Measurements from ENCODE around the gene SLC29A4.
"Not testable (repeated sequence)": the region's sequence is repeated elsewhere in the genome, so short reads cannot be mapped to it uniquely, and the experiment has no call there.

The SLC29A4 gene

GRCh38 chr7:5296611-5297226 lies 14.0 kb downstream of the SLC29A4 start:
- Mint-ChIP-seq H3K27me3 (peaks cover 37% of the 10 kb centered on the region), H3K4me3 (peak overlapping the region; percentile 79), H3K9me3 (peaks cover 2% of the 10 kb centered on the region), H3K4me1 (peaks cover 14% of the 10 kb centered on the region), H3K36me3 (peaks cover 2% of the 10 kb centered on the region), H3K27ac (no peak overlapping the region)
- ATAC-seq (ENCODE audit: low read depth) (peak; percentile 78), DNase-seq (ENCODE audit: low spot score in 2 of 2) (peak; percentile 31 to 49)

GRCh38 chr7:5300366-5300765 lies 17.6 kb downstream of the SLC29A4 start:
- peaks cover 28% of the 10 kb centered on the region for H3K27me3 Mint-ChIP-seq
- H3K36me3 Mint-ChIP-seq: peaks cover 2% of the 10 kb centered on the region
- no peak for DNase-seq (ENCODE audit: low spot score in 2 of 2)
- no peak overlapping the region for H3K4me3 Mint-ChIP-seq
- H3K4me1 Mint-ChIP-seq: peaks cover 14% of the 10 kb centered on the region
- H3K27ac Mint-ChIP-seq: no peak overlapping the region
- no peaks in the 10 kb centered on the region for H3K9me3 Mint-ChIP-seq
- no peak for ATAC-seq (ENCODE audit: low read depth)

GRCh38 chr7:5302577-5302976 lies 19.8 kb downstream of the SLC29A4 start:
- DNase-seq (ENCODE audit: low spot score in 2 of 2): no peak
- peaks cover 17% of the 10 kb centered on the region for H3K27me3 Mint-ChIP-seq
- no peaks in the 10 kb centered on the region for H3K9me3 Mint-ChIP-seq
- H3K27ac Mint-ChIP-seq: no peak overlapping the region
- no peak overlapping the region for H3K4me3 Mint-ChIP-seq
- peaks cover 4% of the 10 kb centered on the region for H3K4me1 Mint-ChIP-seq
- no peak for ATAC-seq (ENCODE audit: low read depth)
- peaks cover 3% of the 10 kb centered on the region for H3K36me3 Mint-ChIP-seq

- Mint-ChIP-seq H3K9me3 (no peaks in the 10 kb centered on the region), H3K4me1 (peaks cover 4% of the 10 kb centered on the region), H3K27me3 (peaks cover 15% of the 10 kb centered on the region), H3K4me3 (no peak overlapping the region), H3K36me3 (peaks cover 6% of the 10 kb centered on the region), H3K27ac (no peak overlapping the region)
- no peak for ATAC-seq (ENCODE audit: low read depth)
- no peak for DNase-seq (ENCODE audit: low spot score in 2 of 2)
Observed at GRCh38 chr7:5303061-5303460, 20.3 kb downstream of the SLC29A4 start.

GRCh38 chr7:5303591-5304505 lies 21.1 kb downstream of the SLC29A4 start:
- DNase-seq (ENCODE audit: low spot score in 2 of 2) (no peak), ATAC-seq (ENCODE audit: low read depth) (no peak)
- no peaks in the 10 kb centered on the region for H3K9me3 Mint-ChIP-seq
- no peak overlapping the region for H3K4me3 Mint-ChIP-seq
- H3K4me1 Mint-ChIP-seq: peaks cover 3% of the 10 kb centered on the region
- H3K27ac Mint-ChIP-seq: no peak overlapping the region
- H3K36me3 Mint-ChIP-seq: peaks cover 11% of the 10 kb centered on the region
- peaks cover 10% of the 10 kb centered on the region for H3K27me3 Mint-ChIP-seq

GRCh38 chr7:5305050-5305449 lies 22.3 kb downstream of the SLC29A4 start:
- H3K4me3 Mint-ChIP-seq; H3K27ac Mint-ChIP-seq; H3K27me3 Mint-ChIP-seq; H3K4me1 Mint-ChIP-seq; DNase-seq (ENCODE audit: low spot score in 2 of 2); H3K9me3 Mint-ChIP-seq; ATAC-seq (ENCODE audit: low read depth): not testable (repeated sequence)
- H3K36me3 Mint-ChIP-seq: peaks cover 11% of the 10 kb centered on the region

- H3K27ac Mint-ChIP-seq; H3K27me3 Mint-ChIP-seq; H3K9me3 Mint-ChIP-seq; DNase-seq (ENCODE audit: low spot score in 2 of 2); ATAC-seq (ENCODE audit: low read depth); H3K4me1 Mint-ChIP-seq; H3K4me3 Mint-ChIP-seq: not testable (repeated sequence)
- H3K36me3 Mint-ChIP-seq: peaks cover 24% of the 10 kb centered on the region
Observed at GRCh38 chr7:5307221-5308142, 24.7 kb downstream of the SLC29A4 start.

GRCh38 chr7:5309146-5309545 lies 26.4 kb downstream of the SLC29A4 start:
- no peak overlapping the region for H3K27ac Mint-ChIP-seq
- no peak for ATAC-seq (ENCODE audit: low read depth)
- H3K4me1 Mint-ChIP-seq: peaks cover 3% of the 10 kb centered on the region
- no peaks in the 10 kb centered on the region for H3K9me3 Mint-ChIP-seq
- no peak overlapping the region for H3K4me3 Mint-ChIP-seq
- H3K27me3 Mint-ChIP-seq: no peaks in the 10 kb centered on the region
- DNase-seq (ENCODE audit: low spot score in 2 of 2): no peak
- H3K36me3 Mint-ChIP-seq: peaks cover 26% of the 10 kb centered on the region

- peaks cover 29% of the 10 kb centered on the region for H3K36me3 Mint-ChIP-seq
- no peak for ATAC-seq (ENCODE audit: low read depth)
- H3K9me3 Mint-ChIP-seq: no peaks in the 10 kb centered on the region
- no peak overlapping the region for H3K4me3 Mint-ChIP-seq
- H3K27me3 Mint-ChIP-seq: no peaks in the 10 kb centered on the region
- no peak overlapping the region for H3K27ac Mint-ChIP-seq
- DNase-seq (ENCODE audit: low spot score in 2 of 2): no peak
- H3K4me1 Mint-ChIP-seq: peaks cover 3% of the 10 kb centered on the region
Observed at GRCh38 chr7:5310822-5311405, 28.2 kb downstream of the SLC29A4 start.

- H3K36me3 Mint-ChIP-seq: peaks cover 31% of the 10 kb centered on the region
- not testable (repeated sequence) for H3K4me1 Mint-ChIP-seq; H3K9me3 Mint-ChIP-seq; DNase-seq (ENCODE audit: low spot score in 2 of 2); H3K27me3 Mint-ChIP-seq; ATAC-seq (ENCODE audit: low read depth); H3K4me3 Mint-ChIP-seq; H3K27ac Mint-ChIP-seq
Observed at GRCh38 chr7:5312276-5313070, 29.7 kb downstream of the SLC29A4 start.

- not testable (repeated sequence) for H3K27me3 Mint-ChIP-seq; H3K9me3 Mint-ChIP-seq; ATAC-seq (ENCODE audit: low read depth); H3K4me3 Mint-ChIP-seq; H3K27ac Mint-ChIP-seq; H3K4me1 Mint-ChIP-seq; DNase-seq (ENCODE audit: low spot score in 2 of 2)
- peaks cover 28% of the 10 kb centered on the region for H3K36me3 Mint-ChIP-seq
Observed at GRCh38 chr7:5313076-5313885, 30.5 kb downstream of the SLC29A4 start.

- DNase-seq (ENCODE audit: low spot score in 2 of 2): no peak
- peaks cover 3% of the 10 kb centered on the region for H3K9me3 Mint-ChIP-seq
- H3K27ac Mint-ChIP-seq: no peak overlapping the region
Observed at GRCh38 chr7:5314864-5315263, 32.1 kb downstream of the SLC29A4 start.

More at GRCh38 chr7:5314864-5315263, 32.1 kb downstream of the SLC29A4 start:
- H3K27me3 Mint-ChIP-seq: no peaks in the 10 kb centered on the region
- H3K4me3 Mint-ChIP-seq: no peak overlapping the region
- peaks cover 40% of the 10 kb centered on the region for H3K36me3 Mint-ChIP-seq
- no peaks in the 10 kb centered on the region for H3K4me1 Mint-ChIP-seq
- ATAC-seq (ENCODE audit: low read depth): no peak
